GM21619 (cell line): Measurements from ENCODE around the gene ARHGEF16.

Experiments
- ATAC-seq: cut with Tn5 transposase; IDR thresholded peaks from one replicate; pipeline ENCODE4 v1.9.1; 2021; ENCODE audit not compliant: unreplicated experiment

ARHGEF16 gene

GRCh38 chr1:3436451-3436850 lies 18.0 kb upstream of the ARHGEF16 start:
- ATAC-seq: no peak

GRCh38 chr1:3436901-3437300 lies 17.6 kb upstream of the ARHGEF16 start:
- no peak for ATAC-seq

GRCh38 chr1:3438661-3439180 lies 15.7 kb upstream of the ARHGEF16 start:
- ATAC-seq: no peak

GRCh38 chr1:3439346-3440299 lies 14.8 kb upstream of the ARHGEF16 start:
- no peak for ATAC-seq

GRCh38 chr1:3440300-3440681 lies 14.2 kb upstream of the ARHGEF16 start:
- ATAC-seq: no peak

- no peak for ATAC-seq
These were observed 13.6 kb upstream of the ARHGEF16 start for GRCh38 chr1:3440711-3441409.

GRCh38 chr1:3441410-3441847 lies 13.0 kb upstream of the ARHGEF16 start:
- no peak for ATAC-seq

GRCh38 chr1:3441880-3442279 lies 12.6 kb upstream of the ARHGEF16 start:
- ATAC-seq: no peak

- no peak for ATAC-seq
These were observed 12.1 kb upstream of the ARHGEF16 start for GRCh38 chr1:3442331-3442730.

- no peak for ATAC-seq
These were observed 11.6 kb upstream of the ARHGEF16 start for GRCh38 chr1:3442901-3443300.

- no peak for ATAC-seq
These were observed 10.7 kb upstream of the ARHGEF16 start for GRCh38 chr1:3443807-3444206.

GRCh38 chr1:3444298-3444697 lies 10.2 kb upstream of the ARHGEF16 start:
- no peak for ATAC-seq

GRCh38 chr1:3444736-3445135 lies 9.7 kb upstream of the ARHGEF16 start:
- no peak for ATAC-seq

- no peak for ATAC-seq
These were observed 4.1 kb upstream of the ARHGEF16 start for GRCh38 chr1:3450202-3450863.

- ATAC-seq: no peak
These were observed 3.5 kb upstream of the ARHGEF16 start for GRCh38 chr1:3450983-3451382.

GRCh38 chr1:3451994-3452865 lies 2.2 kb upstream of the ARHGEF16 start:
- no peak for ATAC-seq

- no peak for ATAC-seq
These were observed 1.6 kb upstream of the ARHGEF16 start for GRCh38 chr1:3452866-3453175.

- no peak for ATAC-seq
These were observed 1.2 kb upstream of the ARHGEF16 start for GRCh38 chr1:3453203-3453761.

GRCh38 chr1:3454811-3455618 lies 550 bp downstream of the ARHGEF16 start:
- ATAC-seq: no peak
